HL-60 (cell line): Measurements from ENCODE around the gene KRT31.

Experiments used
- DNase-seq, 2 experiments: peaks; one replicate each; pipeline ENCODE4 v3.0.0-alpha.2; 2010 to 2020; ENCODE audit warnings: low read depth in 1 of 2, low spot score in 1 of 2
- H3K27ac ChIP-seq: fragments of 250-450 bp; sonication (Bioruptor Pico); replicated peaks from 2 replicates; pipeline ENCODE4 v1.5.1; 2020; ENCODE audit warnings: mild to moderate bottlenecking, moderate library complexity
- H3K27me3 ChIP-seq: fragments of 250-450 bp; sonication (Bioruptor Pico); 2 replicates; pipeline ENCODE4 v1.5.1; 2021; ENCODE audit warnings: mild to moderate bottlenecking, moderate library complexity; ENCODE audit not compliant: insufficient read depth, poor library complexity, severe bottlenecking
- H3K4me3 ChIP-seq: replicated peaks from 2 replicates; pipeline ENCODE4 v1.5.1; 2011; ENCODE audit warnings: mild to moderate bottlenecking, control low read depth, low read length; ENCODE audit not compliant: insufficient read depth
- GABPA ChIP-seq: IDR thresholded peaks from 2 replicates; pipeline ENCODE4 v1.6.1; 2012; ENCODE audit warnings: low read depth
- POLR2AphosphoS5 ChIP-seq: IDR thresholded peaks from 2 replicates; pipeline ENCODE4 v1.6.1; 2012; ENCODE audit warnings: low read depth
- SPI1 ChIP-seq: IDR thresholded peaks from 2 replicates; pipeline ENCODE4 v1.6.1; 2012; ENCODE audit warnings: low read depth, mild to moderate bottlenecking, borderline replicate concordance
- TF ChIP-seq, protein P1 (sequence below): IDR thresholded peaks from one replicate; pipeline ENCODE4 v1.5.1; 2011; ENCODE audit warnings: low read length, control low read depth, inconsistent platforms; ENCODE audit not compliant: insufficient read depth
- TF ChIP-seq, protein P2 (sequence below): IDR thresholded peaks from 2 replicates; pipeline ENCODE4 v1.6.1; 2012; ENCODE audit warnings: low read depth; ENCODE audit not compliant: insufficient replicate concordance

Gene KRT31

DNA sequence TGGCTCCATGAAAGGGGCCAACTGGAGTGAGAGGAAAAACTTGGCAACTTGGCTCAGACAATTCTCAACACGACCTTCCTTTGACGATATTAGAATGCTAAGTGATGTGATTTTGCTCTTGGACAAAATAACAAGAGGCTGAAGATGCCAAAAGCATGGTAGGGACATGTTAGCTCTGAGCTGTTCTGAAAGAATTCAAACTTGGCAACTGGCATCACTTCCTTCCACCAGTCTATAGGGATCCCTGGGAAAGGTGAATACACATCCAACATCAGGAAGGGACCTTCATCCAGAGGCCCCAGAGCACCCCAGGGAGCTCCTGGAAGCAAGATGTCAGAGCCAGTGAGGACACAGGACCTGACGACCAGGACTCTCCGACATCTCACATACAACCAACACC is 22.7 kb upstream of the KRT31 start:
- TF ChIP-seq GABPA (no peak), SPI1 (no peak), POLR2AphosphoS5 (no peak)
- TF ChIP-seq, protein P1, sequence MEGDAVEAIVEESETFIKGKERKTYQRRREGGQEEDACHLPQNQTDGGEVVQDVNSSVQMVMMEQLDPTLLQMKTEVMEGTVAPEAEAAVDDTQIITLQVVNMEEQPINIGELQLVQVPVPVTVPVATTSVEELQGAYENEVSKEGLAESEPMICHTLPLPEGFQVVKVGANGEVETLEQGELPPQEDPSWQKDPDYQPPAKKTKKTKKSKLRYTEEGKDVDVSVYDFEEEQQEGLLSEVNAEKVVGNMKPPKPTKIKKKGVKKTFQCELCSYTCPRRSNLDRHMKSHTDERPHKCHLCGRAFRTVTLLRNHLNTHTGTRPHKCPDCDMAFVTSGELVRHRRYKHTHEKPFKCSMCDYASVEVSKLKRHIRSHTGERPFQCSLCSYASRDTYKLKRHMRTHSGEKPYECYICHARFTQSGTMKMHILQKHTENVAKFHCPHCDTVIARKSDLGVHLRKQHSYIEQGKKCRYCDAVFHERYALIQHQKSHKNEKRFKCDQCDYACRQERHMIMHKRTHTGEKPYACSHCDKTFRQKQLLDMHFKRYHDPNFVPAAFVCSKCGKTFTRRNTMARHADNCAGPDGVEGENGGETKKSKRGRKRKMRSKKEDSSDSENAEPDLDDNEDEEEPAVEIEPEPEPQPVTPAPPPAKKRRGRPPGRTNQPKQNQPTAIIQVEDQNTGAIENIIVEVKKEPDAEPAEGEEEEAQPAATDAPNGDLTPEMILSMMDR = no peak
- TF ChIP-seq, protein P2, sequence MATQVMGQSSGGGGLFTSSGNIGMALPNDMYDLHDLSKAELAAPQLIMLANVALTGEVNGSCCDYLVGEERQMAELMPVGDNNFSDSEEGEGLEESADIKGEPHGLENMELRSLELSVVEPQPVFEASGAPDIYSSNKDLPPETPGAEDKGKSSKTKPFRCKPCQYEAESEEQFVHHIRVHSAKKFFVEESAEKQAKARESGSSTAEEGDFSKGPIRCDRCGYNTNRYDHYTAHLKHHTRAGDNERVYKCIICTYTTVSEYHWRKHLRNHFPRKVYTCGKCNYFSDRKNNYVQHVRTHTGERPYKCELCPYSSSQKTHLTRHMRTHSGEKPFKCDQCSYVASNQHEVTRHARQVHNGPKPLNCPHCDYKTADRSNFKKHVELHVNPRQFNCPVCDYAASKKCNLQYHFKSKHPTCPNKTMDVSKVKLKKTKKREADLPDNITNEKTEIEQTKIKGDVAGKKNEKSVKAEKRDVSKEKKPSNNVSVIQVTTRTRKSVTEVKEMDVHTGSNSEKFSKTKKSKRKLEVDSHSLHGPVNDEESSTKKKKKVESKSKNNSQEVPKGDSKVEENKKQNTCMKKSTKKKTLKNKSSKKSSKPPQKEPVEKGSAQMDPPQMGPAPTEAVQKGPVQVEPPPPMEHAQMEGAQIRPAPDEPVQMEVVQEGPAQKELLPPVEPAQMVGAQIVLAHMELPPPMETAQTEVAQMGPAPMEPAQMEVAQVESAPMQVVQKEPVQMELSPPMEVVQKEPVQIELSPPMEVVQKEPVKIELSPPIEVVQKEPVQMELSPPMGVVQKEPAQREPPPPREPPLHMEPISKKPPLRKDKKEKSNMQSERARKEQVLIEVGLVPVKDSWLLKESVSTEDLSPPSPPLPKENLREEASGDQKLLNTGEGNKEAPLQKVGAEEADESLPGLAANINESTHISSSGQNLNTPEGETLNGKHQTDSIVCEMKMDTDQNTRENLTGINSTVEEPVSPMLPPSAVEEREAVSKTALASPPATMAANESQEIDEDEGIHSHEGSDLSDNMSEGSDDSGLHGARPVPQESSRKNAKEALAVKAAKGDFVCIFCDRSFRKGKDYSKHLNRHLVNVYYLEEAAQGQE = no peak
- Histone ChIP-seq H3K27me3 (no peaks in the 10 kb centered on the region), H3K27ac (no peak overlapping the region), H3K4me3 (no peak overlapping the region)
- no peak for DNase-seq

DNA sequence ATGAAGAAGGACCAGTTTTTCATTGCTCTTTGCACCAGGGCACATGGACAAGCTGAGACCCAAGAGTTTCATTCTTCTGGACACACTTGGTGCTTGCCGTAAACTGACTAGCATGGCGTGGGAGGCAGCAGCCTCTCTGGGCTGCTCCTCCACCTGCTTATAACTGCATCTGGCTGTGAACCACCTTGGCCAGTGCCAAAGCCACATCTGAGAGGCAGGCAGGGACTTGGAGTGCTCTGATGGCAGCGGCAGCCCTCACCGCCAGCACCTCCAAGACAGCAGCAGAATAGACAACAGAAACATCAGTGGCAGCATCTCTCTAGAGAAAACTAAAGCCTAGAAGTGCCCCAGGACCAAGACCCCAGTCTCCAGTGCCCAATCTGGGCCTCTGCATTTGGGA is 22.3 kb upstream of the KRT31 start:
- Histone ChIP-seq H3K27me3 (no peaks in the 10 kb centered on the region), H3K4me3 (no peak overlapping the region), H3K27ac (no peak overlapping the region)
- TF ChIP-seq GABPA = no peak
- TF ChIP-seq SPI1 = no peak
- TF ChIP-seq POLR2AphosphoS5 = no peak
- TF ChIP-seq, protein P1 = no peak
- TF ChIP-seq, protein P2 = no peak
- DNase-seq = no peak

DNA sequence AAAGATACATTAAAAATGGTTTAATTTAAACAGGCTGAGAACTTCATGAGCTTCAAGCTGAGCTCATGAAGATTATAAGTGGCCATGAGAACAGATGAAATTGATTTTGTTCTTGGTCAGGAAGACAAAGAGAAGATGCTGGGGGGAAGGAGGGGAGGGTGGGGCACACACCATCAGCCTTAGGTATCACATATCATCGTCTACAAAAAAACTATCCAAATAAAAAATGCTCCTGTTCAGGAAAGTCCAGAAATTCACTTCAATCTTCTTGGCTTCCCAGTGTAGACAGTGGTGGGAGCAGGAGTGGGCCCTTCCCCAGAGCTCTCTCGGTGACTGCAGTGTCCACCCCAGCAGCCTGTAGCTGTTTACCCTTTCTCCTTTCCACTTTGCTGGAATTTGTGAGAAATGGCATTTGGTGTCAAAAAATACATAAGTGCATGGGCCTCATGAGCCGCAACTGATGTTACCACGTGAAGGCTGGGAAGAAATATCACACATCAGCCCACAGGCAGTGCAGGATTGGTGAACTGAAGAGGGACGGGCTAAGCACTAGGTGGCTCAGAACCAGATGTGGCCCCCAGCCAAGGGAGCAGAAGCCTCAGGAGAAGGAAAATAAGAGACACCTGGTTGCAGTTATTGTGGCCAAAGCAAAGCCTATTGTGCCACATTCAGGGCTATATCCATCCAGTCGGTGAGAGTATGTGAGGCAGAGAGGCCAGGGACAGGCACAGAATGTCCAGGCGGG is 20.9 kb upstream of the KRT31 start:
- no peak overlapping the region for H3K27ac ChIP-seq
- no peak overlapping the region for H3K4me3 ChIP-seq
- H3K27me3 ChIP-seq = no peaks in the 10 kb centered on the region
- DNase-seq = no peak
- TF ChIP-seq, protein P1 = no peak
- TF ChIP-seq, protein P2 = no peak
- TF ChIP-seq POLR2AphosphoS5 = no peak
- no peak for TF ChIP-seq SPI1
- TF ChIP-seq GABPA = no peak
